H1 (cell line): ENCODE results near the gene TINAG. TPM values are rescaled to one million over a fixed set of nuclear protein-coding genes. Genes with fewer than 3 reads are reported as not detected.

Source experiments
- CHD7 ChIP-seq: fragments of 300-600 bp; sonication (generic); IDR thresholded peaks from 2 replicates; pipeline ENCODE4 v1.7.1; 2012; ENCODE audit warnings: low read length, moderate library complexity, mild to moderate bottlenecking, inconsistent platforms; ENCODE audit not compliant: insufficient replicate concordance
- CTBP2 ChIP-seq: IDR thresholded peaks from 2 replicates; pipeline ENCODE4 v1.7.0; 2011; ENCODE audit warnings: borderline replicate concordance, mild to moderate bottlenecking, moderate library complexity, mixed read lengths, low read length; ENCODE audit not compliant: insufficient read depth, insufficient read length
- polyA plus RNA-seq, 7 experiments: library from polyadenylated mRNA; depleted of rRNA in 3 of 7; stranded (reverse) in 5 of 7; unstranded in 2 of 7; fragments of >200 nt in 5 of 7; fragments of 200-250 nt in 2 of 7; gene quantifications; 1 replicate in 5 of 7; 2 replicates in 1 of 7; 4 replicates in 1 of 7; pipeline versions ENCODE4 v1.2.1 to v1.2.3, GENCODE V29; 2011 to 2013; ENCODE audit warnings: missing spikeins in 2 of 7, mixed read lengths in 2 of 7
- total RNA-seq: library from RNA; stranded (reverse); fragmentation: NEBNext Ultra II Directional; extraction: Animal tissue kit (Norgen Biotek cat#: 25700); gene quantifications from 2 replicates; pipeline ENCODE4 v1.2.1, GENCODE V29; 2021

Gene TINAG
- total and polyA plus RNA-seq, 2 of the 8 experiments (the other 6 are each of a cell fraction or from before 2014, with no cell fraction given), result not detected

GRCh38 chr6:54308289-54308985 lies at the start of gene TINAG (continued):
- TF ChIP-seq CHD7, result no peak
- no peak for TF ChIP-seq CTBP2
